Liver (tissue), 9 donors: Measurements from ENCODE around the gene ACOT7. TPM values are rescaled to one million over a fixed set of nuclear protein-coding genes. Genes with fewer than 3 reads are reported as not detected.

ENCODE experiments used
- DNase-seq: peaks from one replicate; pipeline ENCODE4 v3.0.0-alpha.2; 2017; ENCODE audit warnings: low spot score
- H3K27ac ChIP-seq, 2 donors: one replicate each; pipeline ENCODE4 v1.7.0; 2013; ENCODE audit warnings: inconsistent platforms in 2 of 2, low read length in 2 of 2, control low read depth in 1 of 2, low read depth in 1 of 2, mild to moderate bottlenecking in 1 of 2
- H3K27me3 ChIP-seq, 4 donors: one replicate each; pipeline versions ENCODE4 v1.6.1 to v1.7.0; 2013; ENCODE audit warnings: low read length in 3 of 4, inconsistent platforms in 1 of 4, mild to moderate bottlenecking in 1 of 4, moderate library complexity in 1 of 4; ENCODE audit not compliant: control insufficient read depth in 4 of 4, insufficient read depth in 4 of 4
- H3K36me3 ChIP-seq, 4 donors: one replicate each; pipeline versions ENCODE4 v1.6.1 to v1.7.0; 2013; ENCODE audit warnings: low read length in 3 of 4, mild to moderate bottlenecking in 3 of 4, low read depth in 1 of 4, moderate library complexity in 1 of 4; ENCODE audit not compliant: control insufficient read depth in 4 of 4, insufficient read depth in 3 of 4
- H3K4me1 ChIP-seq, 4 donors: one replicate each; pipeline versions ENCODE4 v1.6.1 to v1.7.0; 2013; ENCODE audit warnings: low read length in 3 of 4, mild to moderate bottlenecking in 3 of 4, moderate library complexity in 1 of 4; ENCODE audit not compliant: control insufficient read depth in 4 of 4, insufficient read depth in 4 of 4
- H3K4me3 ChIP-seq, 3 donors: one replicate each; pipeline versions ENCODE4 v1.6.1 to v1.7.0; 2013; ENCODE audit warnings: low read length in 3 of 3, control low read depth in 1 of 3, low read depth in 1 of 3, mild to moderate bottlenecking in 1 of 3
- H3K9ac ChIP-seq, 2 donors: one replicate each; pipeline ENCODE4 v1.7.0; 2013; ENCODE audit warnings: low read length in 2 of 2, mild to moderate bottlenecking in 2 of 2, moderate library complexity in 2 of 2, control low read depth in 1 of 2, low read depth in 1 of 2
- H3K9me3 ChIP-seq, 4 donors: one replicate each; pipeline versions ENCODE4 v1.6.1 to v1.7.0; 2013; ENCODE audit warnings: low read length in 3 of 4; ENCODE audit not compliant: control insufficient read depth in 4 of 4
- EGR1 ChIP-seq, 2 donors: IDR thresholded peaks; 2 replicates each; pipeline ENCODE4 v1.6.1; 2016 to 2018; ENCODE audit warnings: antibody characterized with exemption in 2 of 2, low read depth in 2 of 2
- HNF4A ChIP-seq, 2 donors: conservative IDR thresholded peaks; 2 replicates each; pipeline ENCODE4 v1.6.1; 2016; ENCODE audit warnings: antibody characterized with exemption in 2 of 2, mild to moderate bottlenecking in 2 of 2
- HNF4G ChIP-seq: IDR thresholded peaks from 2 replicates; pipeline ENCODE4 v1.6.1; 2016; ENCODE audit warnings: antibody characterized with exemption
- JUND ChIP-seq, 2 donors: IDR thresholded peaks; 2 replicates each; pipeline ENCODE4 v1.6.1; 2016; ENCODE audit warnings: antibody characterized with exemption in 2 of 2
- NR2F2 ChIP-seq: IDR thresholded peaks from 2 replicates; pipeline ENCODE4 v1.6.1; 2016; ENCODE audit warnings: antibody characterized with exemption
- RXRA ChIP-seq, 2 donors: IDR thresholded peaks; 2 replicates each; pipeline ENCODE4 v1.6.1; 2017 to 2018; ENCODE audit warnings: antibody characterized with exemption in 2 of 2, mild to moderate bottlenecking in 1 of 2
- SP1 ChIP-seq: IDR thresholded peaks from 2 replicates; pipeline ENCODE4 v1.6.1; 2018; ENCODE audit warnings: antibody characterized with exemption, mild to moderate bottlenecking
- ZBTB33 ChIP-seq: IDR thresholded peaks from 2 replicates; pipeline ENCODE4 v1.6.1; 2016; ENCODE audit warnings: antibody characterized with exemption
- WGBS: extraction: QIAGEN DNeasy Blood & Tissue Kit; methylation state at CpG from one replicate; pipeline ENCODE4 v1.1.7; 2013; 5-methylcytosine and 5-hydroxymethylcytosine counted together
- polyA plus RNA-seq, 2 donors: library from polyadenylated mRNA; stranded (reverse) in 1 of 2; unstranded in 1 of 2; fragments of 200-250 nt in 1 of 2; fragments of >200 nt in 1 of 2; fragmentation: Nextera tagmentation in 1 of 2; extraction: Ambion mirVana in 1 of 2; gene quantifications; one replicate each; pipeline versions ENCODE4 v1.2.1 to v1.2.3, GENCODE V29; 2013 to 2015
- total RNA-seq, 2 donors: library from RNA; depleted of rRNA; stranded (reverse); fragments of >200 nt; gene quantifications; one replicate each; pipeline ENCODE4 v1.2.3, GENCODE V29; 2014
- TF ChIP-seq, protein P1 (sequence below): IDR thresholded peaks from 2 replicates; pipeline ENCODE4 v1.6.1; 2016; ENCODE audit warnings: antibody characterized with exemption
- TF ChIP-seq, protein P2 (sequence below): fragments of 150-350 bp; IDR thresholded peaks from 2 replicates; pipeline ENCODE4 v1.5.1; 2017; ENCODE audit warnings: improper control_type of control experiment, low read depth, low read length; ENCODE audit not compliant: missing input control
- TF ChIP-seq, protein P3 (sequence below): IDR thresholded peaks from 2 replicates; pipeline ENCODE4 v1.6.1; 2016; ENCODE audit warnings: antibody characterized with exemption, mild to moderate bottlenecking
- donor health status: healthy.
- donor health status: healthy.
- donor health status: healthy.
- donor health status: healthy.
- donor health status: healthy.

ACOT7 gene
- total and polyA plus RNA-seq, 4 donors = 8.7 to 14.4 (median 10.4) TPM

- no peak for DNase-seq
- peak overlapping the region in 1 of 3 donors; percentile 67 for H3K4me3 ChIP-seq
- peaks cover 11 to 27% (median 20%) of the 10 kb centered on the region in 4 donors for H3K4me1 ChIP-seq
- no peak overlapping the region for H3K9ac ChIP-seq
- TF ChIP-seq, protein P1, sequence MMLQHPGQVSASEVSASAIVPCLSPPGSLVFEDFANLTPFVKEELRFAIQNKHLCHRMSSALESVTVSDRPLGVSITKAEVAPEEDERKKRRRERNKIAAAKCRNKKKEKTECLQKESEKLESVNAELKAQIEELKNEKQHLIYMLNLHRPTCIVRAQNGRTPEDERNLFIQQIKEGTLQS = no peak
- TF ChIP-seq HNF4A (conservative IDR thresholded peaks at IDR 0.05) = no peak
- WGBS = 29% methylated on average over 15 of the region's 15 CpGs
- H3K27me3 ChIP-seq = no peaks in the 10 kb centered on the region
- no peaks in the 10 kb centered on the region for H3K9me3 ChIP-seq
- no peaks in the 10 kb centered on the region for H3K36me3 ChIP-seq
- H3K27ac ChIP-seq = no peak overlapping the region
These were observed 132.0 kb downstream of the ACOT7 start for GRCh38 chr1:6261615-6261995.

- no peaks in the 10 kb centered on the region for H3K9me3 ChIP-seq
- H3K27ac ChIP-seq = no peak within 1 kb of the TSS
- no peaks in the 10 kb centered on the region for H3K27me3 ChIP-seq
- peaks cover 11 to 27% (median 20%) of the 10 kb centered on the region in 4 donors for H3K4me1 ChIP-seq
- no peak for DNase-seq
- no peak for TF ChIP-seq NR2F2
- no peak for TF ChIP-seq ZBTB33
- no peak for TF ChIP-seq RXRA (IDR thresholded peaks at IDR 0.05)
- TF ChIP-seq, protein P2, sequence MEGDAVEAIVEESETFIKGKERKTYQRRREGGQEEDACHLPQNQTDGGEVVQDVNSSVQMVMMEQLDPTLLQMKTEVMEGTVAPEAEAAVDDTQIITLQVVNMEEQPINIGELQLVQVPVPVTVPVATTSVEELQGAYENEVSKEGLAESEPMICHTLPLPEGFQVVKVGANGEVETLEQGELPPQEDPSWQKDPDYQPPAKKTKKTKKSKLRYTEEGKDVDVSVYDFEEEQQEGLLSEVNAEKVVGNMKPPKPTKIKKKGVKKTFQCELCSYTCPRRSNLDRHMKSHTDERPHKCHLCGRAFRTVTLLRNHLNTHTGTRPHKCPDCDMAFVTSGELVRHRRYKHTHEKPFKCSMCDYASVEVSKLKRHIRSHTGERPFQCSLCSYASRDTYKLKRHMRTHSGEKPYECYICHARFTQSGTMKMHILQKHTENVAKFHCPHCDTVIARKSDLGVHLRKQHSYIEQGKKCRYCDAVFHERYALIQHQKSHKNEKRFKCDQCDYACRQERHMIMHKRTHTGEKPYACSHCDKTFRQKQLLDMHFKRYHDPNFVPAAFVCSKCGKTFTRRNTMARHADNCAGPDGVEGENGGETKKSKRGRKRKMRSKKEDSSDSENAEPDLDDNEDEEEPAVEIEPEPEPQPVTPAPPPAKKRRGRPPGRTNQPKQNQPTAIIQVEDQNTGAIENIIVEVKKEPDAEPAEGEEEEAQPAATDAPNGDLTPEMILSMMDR = no peak
- no peak for TF ChIP-seq SP1
- TF ChIP-seq EGR1 (IDR thresholded peaks at IDR 0.05; ENCODE audit: low read depth in 2 of 2) = no peak
- TF ChIP-seq, protein P1 = no peak
- no peak for TF ChIP-seq JUND (IDR thresholded peaks at IDR 0.05)
- no peak for TF ChIP-seq HNF4G
- TF ChIP-seq, protein P3, sequence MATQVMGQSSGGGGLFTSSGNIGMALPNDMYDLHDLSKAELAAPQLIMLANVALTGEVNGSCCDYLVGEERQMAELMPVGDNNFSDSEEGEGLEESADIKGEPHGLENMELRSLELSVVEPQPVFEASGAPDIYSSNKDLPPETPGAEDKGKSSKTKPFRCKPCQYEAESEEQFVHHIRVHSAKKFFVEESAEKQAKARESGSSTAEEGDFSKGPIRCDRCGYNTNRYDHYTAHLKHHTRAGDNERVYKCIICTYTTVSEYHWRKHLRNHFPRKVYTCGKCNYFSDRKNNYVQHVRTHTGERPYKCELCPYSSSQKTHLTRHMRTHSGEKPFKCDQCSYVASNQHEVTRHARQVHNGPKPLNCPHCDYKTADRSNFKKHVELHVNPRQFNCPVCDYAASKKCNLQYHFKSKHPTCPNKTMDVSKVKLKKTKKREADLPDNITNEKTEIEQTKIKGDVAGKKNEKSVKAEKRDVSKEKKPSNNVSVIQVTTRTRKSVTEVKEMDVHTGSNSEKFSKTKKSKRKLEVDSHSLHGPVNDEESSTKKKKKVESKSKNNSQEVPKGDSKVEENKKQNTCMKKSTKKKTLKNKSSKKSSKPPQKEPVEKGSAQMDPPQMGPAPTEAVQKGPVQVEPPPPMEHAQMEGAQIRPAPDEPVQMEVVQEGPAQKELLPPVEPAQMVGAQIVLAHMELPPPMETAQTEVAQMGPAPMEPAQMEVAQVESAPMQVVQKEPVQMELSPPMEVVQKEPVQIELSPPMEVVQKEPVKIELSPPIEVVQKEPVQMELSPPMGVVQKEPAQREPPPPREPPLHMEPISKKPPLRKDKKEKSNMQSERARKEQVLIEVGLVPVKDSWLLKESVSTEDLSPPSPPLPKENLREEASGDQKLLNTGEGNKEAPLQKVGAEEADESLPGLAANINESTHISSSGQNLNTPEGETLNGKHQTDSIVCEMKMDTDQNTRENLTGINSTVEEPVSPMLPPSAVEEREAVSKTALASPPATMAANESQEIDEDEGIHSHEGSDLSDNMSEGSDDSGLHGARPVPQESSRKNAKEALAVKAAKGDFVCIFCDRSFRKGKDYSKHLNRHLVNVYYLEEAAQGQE = no peak
- no peak within 1 kb of the TSS for H3K9ac ChIP-seq
- H3K4me3 ChIP-seq = peak within 1 kb of the TSS in 2 of 3 donors; percentile 47 to 67
- 2% methylated on average over 78 of the region's 78 CpGs for WGBS
- no peaks in the 10 kb centered on the region for H3K36me3 ChIP-seq
These were observed 132.5 kb downstream of the ACOT7 start, which contains the start of gene GPR153 for GRCh38 chr1:6260961-6261614. TSS of gene GPR153 (minus strand) at chr1:6261098. CDS start at chr1:6254905, 6,193 bp downstream.
